Common myeloid progenitor, CD34-positive (primary cell): ENCODE measurements around the gene SMIM41.

Source experiments
- CTCF ChIA-PET: fragments of 350-600 bp; sonication (Branson Sonifier 250); formaldehyde crosslinking; loops from one replicate; lab custom pipeline; 2021; ENCODE audit warnings: antibody characterized with exemption; lab: Charles Lee
- POLR2A ChIA-PET: fragments of 350-600 bp; sonication (Branson Sonifier 250); formaldehyde crosslinking; loops from one replicate; lab custom pipeline; 2021; ENCODE audit warnings: antibody characterized with exemption; lab: Charles Lee
- DNase-seq, 3 donors: peaks; one replicate each; pipeline versions ENCODE4 v3.0.0 to v3.0.0-alpha.2; 2013
- H3K27ac ChIP-seq, 2 experiments: 1 replicate in 1 of 2; 2 replicates in 1 of 2; pipeline ENCODE4 v1.7.0; 2013; ENCODE audit warnings: inconsistent platforms in 2 of 2, low read length in 2 of 2, mild to moderate bottlenecking in 2 of 2, low read depth in 1 of 2, moderate library complexity in 1 of 2; ENCODE audit not compliant: severe bottlenecking in 2 of 2, insufficient read depth in 1 of 2, poor library complexity in 1 of 2
- H3K27me3 ChIP-seq, 5 experiments: replicated peaks in 2 of 5; 1 replicate in 3 of 5; 2 replicates in 2 of 5; pipeline versions ENCODE4 v1.6.1 to v1.7.0; 2013; ENCODE audit warnings: low read length in 4 of 5, mild to moderate bottlenecking in 2 of 5, moderate library complexity in 2 of 5, inconsistent platforms in 1 of 5; ENCODE audit not compliant: insufficient read depth in 5 of 5, control insufficient read depth in 4 of 5
- H3K36me3 ChIP-seq, 4 experiments: 1 replicate in 2 of 4; 2 replicates in 2 of 4; pipeline versions ENCODE4 v1.6.1 to v1.7.0; 2013; ENCODE audit warnings: low read length in 3 of 4, control low read depth in 1 of 4, mild to moderate bottlenecking in 1 of 4; ENCODE audit not compliant: control insufficient read depth in 4 of 4, insufficient read depth in 4 of 4
- H3K4me1 ChIP-seq, 4 experiments: 1 replicate in 3 of 4; 2 replicates in 1 of 4; pipeline versions ENCODE4 v1.6.1 to v1.7.1; 2013; ENCODE audit warnings: low read length in 3 of 4, mild to moderate bottlenecking in 3 of 4, control low read depth in 1 of 4, inconsistent platforms in 1 of 4, moderate library complexity in 1 of 4; ENCODE audit not compliant: control insufficient read depth in 4 of 4, insufficient read depth in 4 of 4; ENCODE audit errors: control extremely low read depth in 1 of 4
- H3K4me3 ChIP-seq, 7 experiments: 1 replicate in 4 of 7; 2 replicates in 3 of 7; pipeline versions ENCODE4 v1.5.1 to v1.7.0; 2013; ENCODE audit warnings: mild to moderate bottlenecking in 7 of 7, low read length in 6 of 7, moderate library complexity in 6 of 7, inconsistent platforms in 2 of 7, low read depth in 2 of 7, control low read depth in 1 of 7; ENCODE audit not compliant: insufficient read depth in 4 of 7, control insufficient read depth in 1 of 7; ENCODE audit errors: extremely low read depth in 1 of 7
- H3K9me3 ChIP-seq, 5 experiments: 1 replicate in 4 of 5; 2 replicates in 1 of 5; pipeline versions ENCODE4 v1.6.1 to v1.7.1; 2013; ENCODE audit warnings: low read length in 4 of 5, mild to moderate bottlenecking in 2 of 5, inconsistent platforms in 1 of 5, low read depth in 1 of 5, moderate library complexity in 1 of 5; ENCODE audit not compliant: control insufficient read depth in 4 of 5, insufficient read depth in 2 of 5; ENCODE audit errors: control extremely low read depth in 1 of 5
- WGBS: methylation state at CpG from one replicate; pipeline ENCODE4 v1.1.5; 2013; ENCODE audit not compliant: insufficient coverage; 5-methylcytosine and 5-hydroxymethylcytosine counted together

SMIM41 gene

DNA sequence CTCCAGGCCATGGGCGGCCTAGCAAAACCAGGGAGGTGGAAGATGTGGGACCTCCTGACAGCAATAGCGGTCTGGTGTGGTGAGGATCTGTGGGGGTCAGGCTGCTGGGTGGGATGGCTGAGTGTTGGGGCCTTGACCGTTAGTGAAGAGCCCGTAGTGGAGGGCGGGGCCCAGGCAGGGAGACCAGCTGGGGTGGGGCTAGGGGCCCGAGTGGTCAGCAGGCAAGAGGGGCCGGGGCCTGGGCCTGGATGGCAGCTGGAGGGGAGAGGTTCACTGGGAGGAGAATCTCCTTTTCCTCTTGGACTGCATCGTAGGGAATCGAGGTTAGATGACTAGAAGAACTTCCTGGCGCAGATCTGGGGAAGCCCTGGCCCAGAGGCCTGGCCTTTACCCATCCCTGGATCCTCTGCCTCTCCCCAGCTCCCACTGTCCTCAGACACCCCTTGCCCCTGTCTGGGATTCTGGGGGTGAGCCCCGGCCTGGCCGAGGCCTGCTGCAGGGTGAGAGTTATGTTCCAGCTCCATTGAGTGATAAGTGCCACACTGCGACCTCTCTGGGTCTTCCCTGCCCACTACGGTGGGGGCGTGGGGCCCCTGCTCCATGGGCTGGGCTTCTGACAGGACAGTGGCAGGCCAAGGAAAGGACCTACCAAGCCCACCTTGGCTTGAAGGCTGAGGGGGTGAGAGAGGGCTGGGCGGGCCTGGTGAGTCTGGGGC is 65.2 kb downstream of the SMIM41 start:
- DNase-seq: no peak
- 97% methylated on average over 12 of the region's 16 CpGs for WGBS
- Histone ChIP-seq H3K9me3 (no peaks in the 10 kb centered on the region), H3K4me3 (no peak overlapping the region), H3K27ac (no peak overlapping the region), H3K4me1 (no peaks in the 10 kb centered on the region), H3K36me3 (no peaks in the 10 kb centered on the region), H3K27me3 (no peaks in the 10 kb centered on the region)
- POLR2A ChIA-PET: no interaction called here
- CTCF ChIA-PET: interaction anchor here (0.6 to 3.4 kb wide), 7 partner anchors 8 to 434 kb away, joined by 3 to 13 read pairs (median 3); no protein-coding TSS in a partner anchor

DNA sequence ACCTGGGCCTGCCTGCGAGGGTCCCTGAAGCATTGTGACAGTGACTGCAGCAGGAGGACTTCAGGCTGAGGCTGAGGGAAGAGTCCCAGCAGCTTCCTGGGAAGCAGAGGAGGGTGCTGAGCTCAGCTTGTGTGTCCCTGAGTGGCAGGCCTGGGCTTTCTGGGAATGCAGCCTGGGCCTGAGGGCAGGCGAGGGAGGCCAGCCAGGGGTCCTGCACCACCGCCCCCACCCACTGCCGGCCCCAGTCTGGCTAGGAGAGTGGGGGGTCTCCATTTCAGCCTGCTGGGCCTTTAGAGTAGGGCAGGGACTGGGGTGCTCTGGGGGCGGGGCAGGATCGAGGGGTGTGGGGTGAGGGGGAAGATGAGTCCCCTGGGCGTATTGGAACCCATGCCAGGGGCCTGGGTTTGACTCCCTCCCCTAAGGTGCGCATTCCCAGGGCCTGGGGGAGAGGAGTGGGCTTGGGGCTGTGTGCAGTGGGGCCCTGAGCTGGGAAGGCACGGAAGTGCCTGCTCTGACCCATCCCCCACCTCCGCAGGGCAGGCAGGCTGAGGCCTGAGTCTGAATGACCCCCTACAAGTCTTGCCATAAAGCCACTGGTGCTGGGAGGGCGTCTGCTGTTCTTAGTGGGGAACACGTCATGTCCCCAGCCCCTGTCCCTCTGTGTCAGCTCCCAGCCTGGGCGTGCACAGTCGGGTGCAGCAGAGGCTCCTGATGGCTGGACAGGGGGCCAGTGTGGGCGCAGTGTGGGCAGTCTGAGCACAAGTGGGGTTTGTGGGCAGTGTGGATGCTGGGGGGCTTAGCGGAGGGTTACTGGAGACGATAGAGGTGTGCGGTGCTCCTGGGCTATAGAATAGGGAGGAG is 66.0 kb downstream of the SMIM41 start:
- H3K27me3 ChIP-seq: no peaks in the 10 kb centered on the region
- ChIA-PET CTCF (interaction anchor here (1.7 to 3.4 kb wide), 3 partner anchors 9 to 134 kb away, joined by 6 to 13 read pairs (median 8); no protein-coding TSS in a partner anchor), POLR2A (no interaction called here)
- no peak for DNase-seq
- H3K4me3 ChIP-seq: no peak overlapping the region
- H3K4me1 ChIP-seq: no peaks in the 10 kb centered on the region
- 93% methylated on average over 12 of the region's 18 CpGs for whole genome bisulfite sequencing
- H3K27ac ChIP-seq: no peak overlapping the region
- no peaks in the 10 kb centered on the region for H3K9me3 ChIP-seq
- H3K36me3 ChIP-seq: no peaks in the 10 kb centered on the region

- 99% methylated on average over 7 of the region's 8 CpGs for WGBS
- Histone ChIP-seq H3K27me3 (no peaks in the 10 kb centered on the region), H3K4me1 (no peaks in the 10 kb centered on the region), H3K9me3 (no peaks in the 10 kb centered on the region), H3K27ac (no peak overlapping the region), H3K36me3 (no peaks in the 10 kb centered on the region), H3K4me3 (no peak overlapping the region)
- no peak for DNase-seq
- POLR2A ChIA-PET: no interaction called here
- CTCF ChIA-PET: interaction anchor here (0.6 to 3.4 kb wide), 7 partner anchors 8 to 121 kb away, joined by 3 to 13 read pairs (median 4); no protein-coding TSS in a partner anchor
Measured at GRCh38 chr12:52146089-52146821, 66.8 kb downstream of the SMIM41 start.

DNA sequence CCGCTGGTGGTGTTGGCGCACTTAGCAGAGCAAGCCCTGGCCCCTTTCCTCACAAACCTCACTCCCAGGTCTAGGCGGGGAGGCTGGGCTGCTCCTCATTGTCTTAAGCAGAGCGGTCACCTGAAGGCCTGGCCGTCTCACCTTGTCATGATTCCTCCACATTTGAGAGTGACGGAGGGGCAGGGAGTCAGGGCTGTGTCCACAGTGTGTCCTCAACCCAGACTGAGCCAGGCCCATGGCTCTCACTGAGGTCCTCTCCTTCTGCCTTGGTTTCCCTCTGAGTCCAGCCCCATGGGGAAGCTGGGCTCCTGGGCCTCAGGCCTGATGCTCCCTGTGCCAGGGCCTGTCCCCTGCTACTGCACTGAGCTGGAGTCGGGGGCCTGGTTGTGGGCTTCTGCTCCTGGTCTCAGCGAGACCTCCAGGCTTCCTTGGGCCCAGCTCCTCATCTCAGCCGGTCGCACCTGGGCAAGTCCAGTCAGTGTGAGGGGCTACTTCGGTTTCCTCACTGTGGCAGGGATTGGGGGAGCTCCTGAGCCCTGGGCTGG is 67.4 kb downstream of the SMIM41 start:
- Histone ChIP-seq H3K36me3 (no peaks in the 10 kb centered on the region), H3K9me3 (no peaks in the 10 kb centered on the region), H3K27me3 (peaks cover 0 to 4% (median 0%) of the 10 kb centered on the region in 5 experiments), H3K4me3 (no peak overlapping the region), H3K27ac (no peak overlapping the region), H3K4me1 (peaks cover 0 to 4% (median 1%) of the 10 kb centered on the region in 4 experiments)
- no peak for DNase-seq
- 99% methylated on average over 7 of the region's 11 CpGs for WGBS
- ChIA-PET POLR2A (no interaction called here), CTCF (interaction anchor here (0.8 to 3.2 kb wide), 9 partner anchors 8 to 121 kb away, joined by 3 to 10 read pairs (median 4); no protein-coding TSS in a partner anchor)

DNA sequence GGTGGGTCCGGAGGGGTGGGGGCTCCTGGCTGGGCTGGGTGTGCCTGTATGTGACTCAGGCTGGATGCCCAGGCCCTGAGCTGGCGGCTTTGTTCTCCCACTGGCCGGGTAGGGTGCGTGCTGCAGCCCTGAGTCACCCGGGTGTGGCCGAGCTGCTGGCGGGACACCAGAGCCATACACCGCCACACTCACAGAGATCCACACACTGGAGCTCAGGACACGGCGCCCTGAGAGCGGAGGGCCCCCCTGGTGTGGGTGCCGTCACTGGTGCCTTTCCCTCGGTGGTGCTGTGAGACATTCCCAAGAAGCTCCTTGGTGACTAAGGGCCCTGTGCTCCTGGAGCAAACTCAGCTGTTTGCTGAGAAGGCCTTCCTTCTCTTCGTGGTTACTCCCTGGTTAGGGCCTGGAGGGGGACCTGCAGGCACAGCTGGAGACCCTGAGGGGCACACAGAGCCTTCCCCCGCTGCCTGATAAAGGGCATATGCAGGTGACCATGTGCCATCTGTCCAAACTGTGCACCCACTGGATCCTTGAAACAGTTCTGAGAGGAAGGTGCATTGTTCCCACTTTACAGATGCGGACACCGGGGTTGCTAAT is 68.0 kb downstream of the SMIM41 start:
- DNase-seq: peak in 2 of 3 donors; percentile 55 to 72
- Histone ChIP-seq H3K36me3 (no peaks in the 10 kb centered on the region), H3K9me3 (no peaks in the 10 kb centered on the region), H3K4me1 (peaks cover 0 to 7% (median 3%) of the 10 kb centered on the region in 4 experiments), H3K4me3 (no peak overlapping the region), H3K27ac (no peak overlapping the region), H3K27me3 (peaks cover 0 to 6% (median 0%) of the 10 kb centered on the region in 5 experiments)
- CTCF ChIA-PET: interaction anchor here (0.8 to 3.2 kb wide), 11 partner anchors 8 to 159 kb away, joined by 3 to 10 read pairs (median 3); no protein-coding TSS in a partner anchor
- WGBS: 92% methylated on average over 17 of the region's 17 CpGs
- POLR2A ChIA-PET: interaction anchor here (0.6 kb wide), 1 partner anchor 775 kb away, joined by 3 read pairs; no protein-coding TSS in a partner anchor

GRCh38 chr12:52147964-52148463 is 68.5 kb downstream of the SMIM41 start:
- CTCF ChIA-PET: interaction anchor here (0.8 to 3.2 kb wide), 10 partner anchors 7 to 158 kb away, joined by 3 to 10 read pairs (median 4); no protein-coding TSS in a partner anchor
- Histone ChIP-seq H3K4me3 (no peak overlapping the region), H3K4me1 (peaks cover 0 to 10% (median 4%) of the 10 kb centered on the region in 4 experiments), H3K27ac (no peak overlapping the region), H3K9me3 (no peaks in the 10 kb centered on the region), H3K36me3 (no peaks in the 10 kb centered on the region), H3K27me3 (peaks cover 0 to 12% (median 0%) of the 10 kb centered on the region in 5 experiments)
- 95% methylated on average over 8 of the region's 10 CpGs for WGBS
- no peak for DNase-seq
- POLR2A ChIA-PET: interaction anchor here (0.6 kb wide), 1 partner anchor 775 kb away, joined by 3 read pairs; no protein-coding TSS in a partner anchor
